ENCODE results near the gene FMNL2. TPM values are rescaled to one million over a fixed set of nuclear protein-coding genes. Genes with fewer than 3 reads are reported as not detected.

FMNL2 gene
- total and polyA plus RNA-seq, 11 donors: 4.7 to 19.4 (median 5.5) TPM

DNA sequence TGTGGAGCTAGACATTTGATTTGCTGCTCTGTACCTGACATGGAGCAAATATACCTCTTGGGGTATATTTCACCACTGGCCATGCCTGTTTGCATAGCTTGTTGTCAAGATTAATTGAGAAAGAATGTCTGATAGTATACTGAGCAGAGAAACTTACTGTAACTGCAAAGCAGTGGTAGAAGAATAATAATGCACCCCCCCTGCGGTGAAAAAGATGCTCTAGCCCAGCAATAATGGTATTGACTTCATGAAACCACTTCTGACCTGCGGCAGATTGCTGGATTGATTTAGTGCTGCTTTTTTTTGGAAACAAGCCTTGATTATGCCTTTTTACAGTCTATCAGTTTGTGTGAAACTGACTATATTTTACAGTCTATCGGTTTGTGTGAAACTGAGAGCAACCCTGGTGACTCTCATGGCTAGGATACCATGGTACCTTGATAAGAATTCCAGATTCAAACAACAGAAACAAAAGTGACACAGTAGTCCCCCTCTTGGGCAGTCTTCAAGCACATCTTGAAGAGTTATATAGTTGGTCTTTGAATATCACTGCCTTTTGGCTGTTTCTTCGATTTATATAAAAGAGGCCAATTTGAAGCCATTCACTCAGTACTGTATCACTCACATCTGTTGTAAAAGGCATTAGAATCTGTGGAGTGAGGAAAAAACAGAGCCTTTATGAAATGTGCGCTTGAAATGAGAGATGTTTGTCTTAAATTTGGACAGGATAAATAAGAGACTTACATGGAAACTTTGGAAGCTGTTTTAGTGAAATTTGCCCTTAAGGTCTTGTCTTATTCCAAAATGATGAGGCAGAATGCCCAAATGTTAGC is 102.5 kb downstream of the FMNL2 start:
- Histone ChIP-seq H3K36me3 (no peaks in the 10 kb centered on the region), H3K27me3 (no peaks in the 10 kb centered on the region), H3K4me1 (peaks cover 0 to 38% (median 5%) of the 10 kb centered on the region in 12 donors), H3K27ac (no peak overlapping the region), H3K4me3 (no peak overlapping the region), H3K9me3 (no peaks in the 10 kb centered on the region)
- ATAC-seq (no peak), DNase-seq (no peak)
- intact Hi-C loops (cut with DNase I): no loop called here
- no peak for TF ChIP-seq POLR2A (IDR thresholded peaks at IDR 0.05)
- TF ChIP-seq, protein P1, sequence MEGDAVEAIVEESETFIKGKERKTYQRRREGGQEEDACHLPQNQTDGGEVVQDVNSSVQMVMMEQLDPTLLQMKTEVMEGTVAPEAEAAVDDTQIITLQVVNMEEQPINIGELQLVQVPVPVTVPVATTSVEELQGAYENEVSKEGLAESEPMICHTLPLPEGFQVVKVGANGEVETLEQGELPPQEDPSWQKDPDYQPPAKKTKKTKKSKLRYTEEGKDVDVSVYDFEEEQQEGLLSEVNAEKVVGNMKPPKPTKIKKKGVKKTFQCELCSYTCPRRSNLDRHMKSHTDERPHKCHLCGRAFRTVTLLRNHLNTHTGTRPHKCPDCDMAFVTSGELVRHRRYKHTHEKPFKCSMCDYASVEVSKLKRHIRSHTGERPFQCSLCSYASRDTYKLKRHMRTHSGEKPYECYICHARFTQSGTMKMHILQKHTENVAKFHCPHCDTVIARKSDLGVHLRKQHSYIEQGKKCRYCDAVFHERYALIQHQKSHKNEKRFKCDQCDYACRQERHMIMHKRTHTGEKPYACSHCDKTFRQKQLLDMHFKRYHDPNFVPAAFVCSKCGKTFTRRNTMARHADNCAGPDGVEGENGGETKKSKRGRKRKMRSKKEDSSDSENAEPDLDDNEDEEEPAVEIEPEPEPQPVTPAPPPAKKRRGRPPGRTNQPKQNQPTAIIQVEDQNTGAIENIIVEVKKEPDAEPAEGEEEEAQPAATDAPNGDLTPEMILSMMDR (IDR thresholded peaks at IDR 0.05): no peak
- WGBS, 4 donors: 95 to 97% (median 97%) methylated on average over 5 of the region's 5 CpGs

DNA sequence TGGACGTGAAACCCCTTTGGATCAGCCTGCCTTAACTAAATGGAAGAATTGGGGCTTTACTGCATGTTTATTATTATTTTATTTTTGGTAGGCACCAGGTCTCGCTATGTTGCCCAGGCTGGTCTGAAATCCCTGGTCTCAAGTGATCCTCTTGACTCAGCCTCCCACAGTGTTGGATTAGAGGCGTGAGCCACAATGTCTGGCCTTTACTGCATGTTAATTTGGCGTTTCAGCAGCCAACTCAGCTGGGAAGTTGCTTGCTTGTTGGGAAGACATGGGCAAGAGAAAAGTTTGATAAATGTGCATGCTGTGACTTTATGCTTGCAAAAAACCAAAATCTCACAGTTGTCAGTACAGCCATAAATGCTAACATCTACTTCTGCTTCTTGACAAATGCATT is 105.1 kb downstream of the FMNL2 start:
- intact Hi-C loops (cut with DNase I): loop anchor here in 1 of 10 donors (5.0 kb wide), 1 partner anchor 42 kb away; no protein-coding TSS in a partner anchor
- TF ChIP-seq POLR2A (IDR thresholded peaks at IDR 0.05): no peak
- TF ChIP-seq, protein P1 (IDR thresholded peaks at IDR 0.05): no peak
- H3K4me1 ChIP-seq: peaks cover 0 to 36% (median 10%) of the 10 kb centered on the region in 12 donors
- no peak overlapping the region for H3K4me3 ChIP-seq
- WGBS, 4 donors: 91 to 94% (median 92%) methylated on average over 4 of the region's 4 CpGs
- no peaks in the 10 kb centered on the region for H3K27me3 ChIP-seq
- ATAC-seq (no peak), DNase-seq (no peak)
- H3K27ac ChIP-seq: no peak overlapping the region
- H3K36me3 ChIP-seq: no peaks in the 10 kb centered on the region
- no peaks in the 10 kb centered on the region for H3K9me3 ChIP-seq

DNA sequence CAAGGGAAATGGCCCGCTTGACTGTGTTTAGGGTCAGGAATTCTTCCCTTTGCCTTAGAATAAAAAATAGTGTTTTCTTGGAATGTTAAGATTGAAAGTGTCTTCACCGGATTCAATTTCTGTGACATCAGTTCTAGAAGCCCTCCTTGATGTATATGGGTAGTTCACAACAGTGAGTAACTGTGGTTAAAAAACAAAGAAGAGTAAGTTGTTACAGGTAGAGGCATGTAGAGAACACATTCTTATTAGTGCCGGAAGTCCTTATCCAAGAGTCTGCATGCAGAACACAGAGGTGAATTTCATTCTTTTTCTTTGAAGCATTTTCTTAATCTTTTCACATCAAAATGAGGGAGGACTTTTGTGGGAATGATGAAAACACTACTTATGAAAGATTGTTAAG is 105.5 kb downstream of the FMNL2 start:
- no peak for ATAC-seq
- Histone ChIP-seq H3K4me1 (peaks cover 0 to 41% (median 11%) of the 10 kb centered on the region in 12 donors), H3K9me3 (no peaks in the 10 kb centered on the region), H3K4me3 (no peak overlapping the region), H3K36me3 (no peaks in the 10 kb centered on the region), H3K27me3 (no peaks in the 10 kb centered on the region), H3K27ac (no peak overlapping the region)
- WGBS, 4 donors: 90 to 95% (median 93%) methylated on average over 3 of the region's 3 CpGs
- TF ChIP-seq, protein P1 (IDR thresholded peaks at IDR 0.05): no peak
- TF ChIP-seq POLR2A (IDR thresholded peaks at IDR 0.05): no peak
- no peak for DNase-seq
- intact Hi-C loops (cut with DNase I): loop anchor here in 1 of 10 donors (5.0 kb wide), 1 partner anchor 42 kb away; no protein-coding TSS in a partner anchor

DNA sequence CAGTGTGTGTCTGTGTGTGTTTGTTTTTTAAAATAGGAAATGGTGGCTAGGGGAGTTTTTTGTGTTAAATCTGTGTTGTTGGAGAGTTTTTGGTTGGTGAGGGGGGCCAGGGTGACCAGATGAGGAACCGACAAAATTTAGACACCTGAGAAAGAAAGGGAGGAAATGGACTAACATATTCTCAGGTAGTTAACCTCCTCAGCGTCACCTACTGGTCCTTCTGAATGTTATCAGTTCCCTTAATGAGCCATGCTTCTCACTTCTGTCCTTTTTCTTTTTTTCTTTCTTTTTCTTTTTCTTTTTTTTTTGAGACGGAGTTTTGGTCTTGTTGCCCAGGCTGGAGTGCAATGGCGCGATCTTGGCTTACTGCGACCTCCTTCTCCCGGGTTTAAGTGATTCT is 107.0 kb downstream of the FMNL2 start:
- DNase-seq (no peak), ATAC-seq (no peak)
- peaks cover 0 to 55% (median 17%) of the 10 kb centered on the region in 12 donors for H3K4me1 ChIP-seq
- no peaks in the 10 kb centered on the region for H3K9me3 ChIP-seq
- intact Hi-C loops (cut with DNase I): loop anchor here in 1 of 10 donors (5.0 kb wide), 1 partner anchor 40 kb away; no protein-coding TSS in a partner anchor
- H3K36me3 ChIP-seq: no peaks in the 10 kb centered on the region
- no peaks in the 10 kb centered on the region for H3K27me3 ChIP-seq
- H3K27ac ChIP-seq: no peak overlapping the region
- WGBS, 4 donors: 95 to 98% (median 97%) methylated on average over 7 of the region's 7 CpGs
- no peak overlapping the region for H3K4me3 ChIP-seq
- TF ChIP-seq, protein P1 (IDR thresholded peaks at IDR 0.05): no peak
- TF ChIP-seq POLR2A (IDR thresholded peaks at IDR 0.05): no peak

Data from heart left ventricle (tissue), 16 donors.